NT2/D1 (cell line): ENCODE data around the gene VPS33A.
"Not testable (repeated sequence)": the region's sequence is repeated elsewhere in the genome, so short reads cannot be mapped to it uniquely, and the experiment has no call there.

Experiments used
- DNase-seq: peaks from one replicate; pipeline ENCODE4 v3.0.0-alpha.2; 2011; ENCODE audit warnings: low read depth, low spot score
- H3K27me3 ChIP-seq: 2 replicates; pipeline ENCODE4 v1.6.0; 2011; ENCODE audit warnings: mild to moderate bottlenecking; ENCODE audit not compliant: insufficient read length, insufficient read depth
- H3K36me3 ChIP-seq: 2 replicates; pipeline ENCODE4 v1.6.1; 2011; ENCODE audit warnings: mild to moderate bottlenecking, low read length, mixed read lengths; ENCODE audit not compliant: insufficient read depth, insufficient read length
- H3K4me1 ChIP-seq: 2 replicates; pipeline ENCODE4 v1.5.1; 2011; ENCODE audit not compliant: insufficient read depth, insufficient read length
- H3K4me3 ChIP-seq: 2 replicates; pipeline ENCODE4 v1.5.1; 2011; ENCODE audit warnings: low read depth; ENCODE audit not compliant: insufficient read length
- H3K9ac ChIP-seq: 2 replicates; pipeline ENCODE4 v1.6.0; 2011; ENCODE audit warnings: low read depth; ENCODE audit not compliant: insufficient read length
- H3K9me3 ChIP-seq: 2 replicates; pipeline ENCODE4 v1.5.1; 2011; ENCODE audit warnings: mild to moderate bottlenecking, low read length; ENCODE audit not compliant: insufficient read depth
- SUZ12 ChIP-seq: IDR thresholded peaks from 2 replicates; pipeline ENCODE4 v1.6.1; 2011; ENCODE audit not compliant: insufficient read length, insufficient read depth; ENCODE audit errors: extremely low read depth
- YY1 ChIP-seq: IDR thresholded peaks from 2 replicates; pipeline ENCODE4 v1.6.1; 2011; ENCODE audit not compliant: insufficient read length, insufficient read depth
- ZNF274 ChIP-seq: IDR thresholded peaks from 2 replicates; pipeline ENCODE4 v1.6.1; 2011; ENCODE audit warnings: mild to moderate bottlenecking, low read depth, low read length

VPS33A gene

DNA sequence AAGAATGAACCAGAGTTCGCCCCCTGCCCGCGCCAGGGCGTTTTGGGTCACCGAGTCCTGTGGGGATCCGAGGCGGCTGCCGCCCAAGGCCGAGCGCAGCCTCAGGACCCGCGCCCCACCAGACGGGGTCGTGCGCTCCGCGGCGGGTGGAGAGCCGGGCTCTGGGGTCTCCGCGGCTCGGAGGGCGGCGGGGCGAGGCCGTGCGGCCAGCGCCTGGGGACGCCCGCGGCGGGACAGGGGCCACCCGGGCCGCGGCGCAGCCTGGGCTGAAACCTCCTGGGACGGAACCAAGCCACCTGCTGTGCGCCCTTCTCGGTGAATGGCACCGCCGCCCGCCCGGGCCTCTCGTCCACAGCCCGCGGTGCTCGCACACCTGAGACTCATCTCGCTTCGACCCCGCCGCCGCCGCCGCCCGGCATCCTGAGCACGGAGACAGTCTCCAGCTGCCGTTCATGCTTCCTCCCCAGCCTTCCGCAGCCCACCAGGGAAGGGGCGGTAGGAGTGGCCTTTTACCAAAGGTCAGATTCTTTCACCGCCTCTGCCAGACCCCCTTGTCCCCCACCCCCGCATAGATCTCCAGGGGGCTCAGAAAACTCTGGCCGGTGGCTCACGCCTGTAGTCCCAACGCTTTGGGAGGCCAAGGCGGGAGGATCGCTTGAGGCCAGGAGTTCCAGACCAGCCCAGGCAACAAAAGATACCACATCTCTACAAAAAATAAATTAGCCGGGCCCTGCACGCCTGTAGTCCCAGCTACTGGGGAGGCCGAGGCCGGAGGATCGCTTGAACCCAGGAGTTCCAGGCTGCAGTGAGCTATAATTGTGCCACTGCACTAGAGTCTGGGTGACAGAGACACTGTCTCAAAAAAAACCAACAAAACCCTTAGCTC, 61.9 kb downstream of the VPS33A start:
- Histone ChIP-seq H3K36me3 (peaks cover 32% of the 10 kb centered on the region), H3K4me1 (peaks cover 33% of the 10 kb centered on the region), H3K9ac (peak overlapping the region; percentile 71), H3K27me3 (peaks cover 46% of the 10 kb centered on the region), H3K9me3 (no peaks in the 10 kb centered on the region), H3K4me3 (peak overlapping the region; percentile 48)
- no peak for DNase-seq
- TF ChIP-seq SUZ12 (no peak), ZNF274 (no peak), YY1 (no peak)

DNA sequence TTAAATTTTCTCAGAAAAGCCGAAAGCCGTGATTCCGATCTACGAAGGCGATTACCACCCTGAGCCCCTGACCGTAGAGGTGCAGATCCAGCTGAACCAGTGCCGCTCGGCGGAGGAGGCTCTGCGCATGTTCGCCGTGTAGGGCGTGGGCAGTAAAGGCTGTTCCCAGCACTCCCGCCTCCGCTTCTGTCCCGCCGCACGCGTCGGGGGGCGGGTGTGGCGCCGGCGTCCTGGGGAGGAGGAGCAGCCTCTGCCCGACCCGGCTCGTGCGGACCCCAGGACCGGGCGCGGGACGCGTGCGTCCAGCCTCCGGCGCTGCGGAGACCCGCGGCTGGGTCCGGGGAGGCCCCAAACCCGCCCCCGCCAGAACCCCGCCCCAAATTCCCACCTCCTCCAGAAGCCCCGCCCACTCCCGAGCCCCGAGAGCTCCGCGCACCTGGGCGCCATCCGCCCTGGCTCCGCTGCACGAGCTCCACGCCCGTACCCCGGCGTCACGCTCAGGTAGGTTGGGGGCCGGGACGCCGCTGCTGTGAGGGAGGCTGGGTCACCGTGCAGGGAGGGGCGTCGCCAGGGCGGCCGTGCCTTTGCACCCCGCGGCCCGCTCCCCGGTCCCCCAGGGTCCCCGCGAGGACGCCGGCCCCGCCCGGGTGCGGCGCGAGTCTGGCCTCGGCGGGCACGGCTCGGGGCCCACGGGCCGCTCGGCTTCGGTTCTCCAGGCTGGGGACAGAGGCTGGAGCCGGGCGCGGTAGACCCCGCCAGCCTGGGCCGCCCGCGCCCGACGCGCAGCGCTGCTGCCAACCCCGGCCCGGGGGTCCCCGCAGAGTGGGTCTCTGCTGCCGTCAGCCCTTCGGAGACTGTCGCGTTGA, 62.8 kb downstream of the VPS33A start, which contains the start of gene B3GNT4:
TSS of gene B3GNT4 (plus strand) at position 409 of the 866 bp plus-strand sequence. CDS start 910 bp downstream, outside the sequence.
- peaks cover 24% of the 10 kb centered on the region for H3K36me3 ChIP-seq
- H3K4me3 ChIP-seq = peak within 1 kb of the TSS; percentile 48
- no peaks in the 10 kb centered on the region for H3K9me3 ChIP-seq
- DNase-seq = no peak
- TF ChIP-seq SUZ12 (no peak), ZNF274 (no peak), YY1 (no peak)
- H3K27me3 ChIP-seq = peaks cover 46% of the 10 kb centered on the region
- H3K4me1 ChIP-seq = peaks cover 33% of the 10 kb centered on the region
- peak within 1 kb of the TSS; percentile 71 for H3K9ac ChIP-seq

DNA sequence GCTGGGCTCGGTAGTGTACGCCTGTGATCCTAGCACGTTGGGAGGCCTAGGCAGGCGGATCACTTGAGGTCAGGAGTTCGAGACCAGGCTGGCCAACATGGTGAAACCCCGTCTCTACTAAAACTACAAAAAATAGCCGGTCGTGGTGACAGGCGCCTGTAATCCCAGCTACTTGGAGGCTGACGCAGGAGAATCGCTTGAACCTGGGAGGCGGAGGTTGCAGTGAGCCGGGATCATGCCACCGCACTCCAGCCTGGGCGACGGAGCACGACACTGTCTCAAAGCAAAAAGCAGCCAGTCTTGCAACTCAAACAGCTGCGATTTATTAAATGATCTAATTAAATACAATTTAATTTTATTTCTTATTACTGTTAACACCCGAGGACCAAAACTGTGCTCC, 63.5 kb downstream of the VPS33A start:
- Histone ChIP-seq H3K36me3 (peaks cover 16% of the 10 kb centered on the region), H3K9ac (peak overlapping the region; percentile 71), H3K4me1 (peaks cover 26% of the 10 kb centered on the region), H3K4me3 (peak overlapping the region; percentile 44), H3K27me3 (peaks cover 46% of the 10 kb centered on the region)
- not testable (repeated sequence) for DNase-seq, H3K9me3 ChIP-seq

DNA sequence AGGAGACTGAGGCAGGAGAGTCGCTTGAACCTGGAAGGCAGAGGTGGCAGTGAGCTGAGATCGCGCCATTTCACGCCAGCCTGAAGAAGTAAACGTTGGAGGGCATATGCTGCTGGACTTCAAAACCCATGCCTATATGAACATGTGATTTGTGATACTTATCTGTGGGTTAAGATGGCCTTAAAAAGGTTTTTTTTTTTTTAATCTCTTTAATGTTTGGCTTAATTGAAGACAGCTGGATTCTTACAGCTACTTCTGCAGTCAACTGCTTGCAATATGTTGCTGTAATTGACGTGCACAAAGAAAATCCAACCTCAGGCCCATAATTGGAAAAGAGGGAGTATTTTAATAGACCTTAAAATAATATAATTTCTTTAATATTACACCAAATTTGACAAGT, 64.3 kb downstream of the VPS33A start:
- Histone ChIP-seq H3K36me3 (peaks cover 8% of the 10 kb centered on the region), H3K4me3 (no peak overlapping the region), H3K4me1 (peaks cover 21% of the 10 kb centered on the region), H3K27me3 (peaks cover 46% of the 10 kb centered on the region), H3K9ac (no peak overlapping the region), H3K9me3 (no peaks in the 10 kb centered on the region)
- TF ChIP-seq ZNF274 (no peak), SUZ12 (no peak), YY1 (no peak)
- DNase-seq = no peak

DNA sequence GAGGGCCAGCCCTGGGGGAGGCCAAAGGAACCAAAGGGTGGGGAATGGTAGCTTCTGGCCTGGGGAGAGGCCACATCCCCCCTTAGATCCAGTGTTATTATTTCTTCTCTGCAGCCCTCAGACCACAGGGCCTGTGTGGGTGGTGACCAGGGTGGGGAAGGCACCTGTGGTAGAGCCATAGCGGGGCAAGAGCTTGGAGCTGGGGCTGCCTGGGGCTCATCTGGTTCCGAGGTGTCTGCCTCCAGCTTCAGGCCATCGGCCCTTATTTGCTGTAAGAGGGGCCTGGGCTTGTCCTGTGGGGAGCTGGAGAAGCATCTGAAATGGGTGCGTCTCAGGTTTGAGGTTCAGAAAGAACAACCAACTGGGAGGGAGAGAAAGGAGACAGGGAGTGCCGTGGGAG, 64.9 kb downstream of the VPS33A start:
- Histone ChIP-seq H3K36me3 (peaks cover 3% of the 10 kb centered on the region), H3K9ac (no peak overlapping the region), H3K9me3 (no peaks in the 10 kb centered on the region), H3K4me1 (peaks cover 20% of the 10 kb centered on the region), H3K27me3 (peaks cover 46% of the 10 kb centered on the region), H3K4me3 (no peak overlapping the region)
- no peak for TF ChIP-seq ZNF274
- no peak for DNase-seq

DNA sequence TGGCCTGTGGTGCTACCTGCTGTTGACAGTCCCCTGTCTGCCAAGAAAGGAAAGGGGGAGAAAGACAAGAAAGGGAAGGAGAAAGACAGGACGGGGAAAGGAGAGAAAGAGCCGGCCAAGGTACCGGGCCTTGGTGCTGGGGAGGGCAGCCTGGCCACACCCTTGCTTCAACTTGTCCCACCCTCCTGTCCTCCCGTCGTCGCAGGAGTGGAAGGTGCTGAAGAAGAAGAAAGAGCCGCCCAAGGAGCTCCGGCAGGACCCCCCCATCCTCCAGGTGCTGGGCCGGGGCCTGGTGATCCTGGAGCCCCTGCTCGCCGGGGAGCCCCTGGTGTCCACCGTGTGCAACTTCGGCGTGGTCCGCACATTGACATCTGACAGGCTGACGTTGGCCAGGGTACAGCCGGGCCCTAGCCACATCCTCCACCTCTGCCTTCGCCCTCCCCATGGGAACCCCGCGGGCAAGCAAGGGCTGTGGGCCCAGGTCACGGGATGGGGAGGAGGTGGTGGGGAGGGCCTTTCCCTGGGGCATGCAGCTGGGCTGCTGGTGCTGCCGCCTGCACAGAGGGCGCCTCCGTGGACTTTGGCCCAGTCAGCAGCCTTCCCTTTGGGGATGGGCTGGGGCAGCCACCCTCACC, 65.6 kb downstream of the VPS33A start:
- H3K9ac ChIP-seq = no peak overlapping the region
- no peaks in the 10 kb centered on the region for H3K36me3 ChIP-seq
- no peak overlapping the region for H3K4me3 ChIP-seq
- peaks cover 2% of the 10 kb centered on the region; the same call in 1 of the 2 replicates for H3K9me3 ChIP-seq
- TF ChIP-seq YY1 = no peak
- no peak for TF ChIP-seq SUZ12
- no peak for TF ChIP-seq ZNF274
- no peak for DNase-seq
- peaks cover 41% of the 10 kb centered on the region for H3K27me3 ChIP-seq
- peaks cover 17% of the 10 kb centered on the region for H3K4me1 ChIP-seq

DNA sequence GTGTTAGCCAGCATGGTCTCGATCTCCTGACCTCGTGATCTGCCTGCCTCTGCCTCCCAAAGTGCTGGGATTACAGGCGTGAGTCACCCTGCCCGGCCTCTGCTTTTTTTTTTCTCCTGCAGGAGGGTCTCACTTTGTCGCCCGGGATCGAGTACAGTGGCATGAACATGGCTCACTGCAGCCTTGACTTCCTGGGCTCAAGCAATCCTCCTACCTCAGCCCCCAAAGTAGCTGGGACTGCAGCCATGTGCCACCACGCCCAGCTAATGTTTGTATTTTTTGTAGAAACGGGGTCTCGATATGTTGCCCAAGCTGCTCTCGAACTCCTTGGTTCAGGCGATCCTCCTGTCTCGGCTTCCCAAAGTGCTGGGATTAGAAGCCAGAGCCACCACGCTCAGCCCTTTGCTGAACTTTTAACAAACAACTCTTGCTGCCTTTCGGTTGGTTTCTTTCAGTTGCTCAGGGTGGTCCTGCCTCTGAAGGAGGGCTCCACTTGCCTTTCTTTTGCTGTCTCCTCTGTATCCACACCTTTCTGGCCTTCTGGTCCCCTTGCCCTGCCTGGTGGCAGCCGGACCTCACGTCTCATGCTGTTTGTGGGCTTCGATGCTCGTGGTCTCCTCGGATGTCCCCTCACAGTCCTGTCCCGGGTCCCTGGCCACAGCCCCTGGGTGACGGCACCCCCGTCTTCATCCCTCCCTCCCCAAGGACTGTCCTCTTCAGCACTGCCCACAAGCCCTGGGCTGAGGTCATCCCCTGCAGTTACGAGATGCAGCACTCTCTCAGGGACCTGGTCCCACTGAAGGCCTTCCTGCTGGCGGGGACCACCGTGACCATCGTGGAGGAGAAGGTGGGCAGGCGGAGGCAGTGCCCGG, 66.6 kb downstream of the VPS33A start:
- TF ChIP-seq ZNF274 (no peak), YY1 (no peak), SUZ12 (no peak)
- Histone ChIP-seq H3K4me1 (peaks cover 9% of the 10 kb centered on the region), H3K36me3 (no peaks in the 10 kb centered on the region), H3K9ac (no peak overlapping the region), H3K27me3 (peaks cover 32% of the 10 kb centered on the region), H3K9me3 (peaks cover 8% of the 10 kb centered on the region; the same call in 1 of the 2 replicates), H3K4me3 (no peak overlapping the region)
- no peak for DNase-seq
